Measurements from ENCODE around the gene KIF16B.

DNA sequence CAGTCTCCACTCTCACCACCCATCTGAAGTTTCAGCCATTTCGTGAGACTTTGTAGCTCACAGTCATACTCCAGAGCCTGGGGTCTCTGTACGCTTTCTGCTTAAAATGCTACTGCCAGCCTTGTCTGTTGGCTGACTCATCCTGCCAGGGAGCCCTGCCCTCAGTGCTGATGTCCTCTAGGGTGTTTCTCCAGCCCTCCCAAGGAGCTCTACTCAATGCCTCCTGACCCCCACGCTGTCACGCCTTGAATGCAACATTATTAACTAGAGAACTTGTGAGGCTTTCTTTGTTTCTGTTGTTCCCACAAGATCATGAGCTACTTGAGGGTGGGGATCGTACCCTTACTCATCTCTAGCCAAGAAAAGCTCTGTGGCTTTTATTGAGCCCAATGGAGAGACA, 20.1 kb downstream of the KIF16B start:
- TF ChIP-seq POLR2A (IDR thresholded peaks at IDR 0.05; ENCODE audit: insufficient read depth in 1 of 2, low read depth in 2 of 2, low read length in 2 of 2) (no peak), CTCF (CRISPR knock-in tag; IDR thresholded peaks at IDR 0.05) (no peak), ZNF740 (CRISPR knock-in tag; IDR thresholded peaks at IDR 0.05) (no peak), FOXM1 (CRISPR knock-in tag; IDR thresholded peaks at IDR 0.05) (no peak), NR2F1 (CRISPR knock-in tag; IDR thresholded peaks at IDR 0.05) (no peak), STAT6 (CRISPR knock-in tag; IDR thresholded peaks at IDR 0.05; ENCODE audit: borderline replicate concordance) (no peak)
